HEK293 (cell line): ENCODE results near the gene CNIH1.

Source experiments
- BCL11A ChIP-seq: fragments of 450-650 bp; formaldehyde crosslinking; IDR thresholded peaks from 2 replicates; pipeline ENCODE4 v1.5.1; 2016; ENCODE audit warnings: low read depth, missing biosample characterization, missing genetic modification characterization
- KLF16 ChIP-seq: fragments of 450-650 bp; formaldehyde crosslinking; IDR thresholded peaks from 2 replicates; pipeline ENCODE4 v1.5.1; 2017; ENCODE audit warnings: missing biosample characterization, missing genetic modification characterization
- TF ChIP-seq, protein P1 (sequence below): fragments of 450-650 bp; formaldehyde crosslinking; IDR thresholded peaks from 2 replicates; pipeline ENCODE4 v1.5.1; 2016; ENCODE audit warnings: missing biosample characterization, missing genetic modification characterization
- TF ChIP-seq, protein P2 (sequence below): fragments of 450-650 bp; formaldehyde crosslinking; IDR thresholded peaks from 2 replicates; pipeline ENCODE4 v1.5.1; 2016; ENCODE audit warnings: missing biosample characterization, missing genetic modification characterization, borderline replicate concordance
- TF ChIP-seq, protein P3 (sequence below): fragments of 450-650 bp; formaldehyde crosslinking; IDR thresholded peaks from 2 replicates; pipeline ENCODE4 v1.5.1; 2017; ENCODE audit warnings: missing biosample characterization, missing genetic modification characterization
- TF ChIP-seq, protein P4 (sequence below): fragments of 450-650 bp; formaldehyde crosslinking; IDR thresholded peaks from 2 replicates; pipeline ENCODE4 v1.5.1; 2016; ENCODE audit warnings: missing biosample characterization, missing genetic modification characterization

DNA sequence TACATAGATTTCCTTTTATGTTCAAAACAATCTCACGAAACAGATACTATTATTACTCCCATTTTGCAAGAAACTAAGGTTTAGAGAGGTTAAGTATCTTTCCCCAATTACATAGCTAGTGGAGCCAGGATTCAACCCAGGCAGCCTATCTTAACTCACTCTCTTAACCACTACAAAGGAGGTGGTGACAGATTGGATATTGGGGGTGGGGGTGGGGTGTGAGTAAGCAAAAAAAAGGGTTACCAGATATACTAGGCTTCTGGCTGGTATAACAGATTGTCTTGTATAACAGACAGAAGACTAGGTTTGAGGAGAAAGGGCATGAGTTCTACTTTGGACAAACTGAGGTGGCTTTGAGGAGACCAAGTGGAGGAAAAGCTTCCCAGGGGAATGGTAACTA lies 45.5 kb upstream of the CNIH1 start:
- TF ChIP-seq, protein P1, sequence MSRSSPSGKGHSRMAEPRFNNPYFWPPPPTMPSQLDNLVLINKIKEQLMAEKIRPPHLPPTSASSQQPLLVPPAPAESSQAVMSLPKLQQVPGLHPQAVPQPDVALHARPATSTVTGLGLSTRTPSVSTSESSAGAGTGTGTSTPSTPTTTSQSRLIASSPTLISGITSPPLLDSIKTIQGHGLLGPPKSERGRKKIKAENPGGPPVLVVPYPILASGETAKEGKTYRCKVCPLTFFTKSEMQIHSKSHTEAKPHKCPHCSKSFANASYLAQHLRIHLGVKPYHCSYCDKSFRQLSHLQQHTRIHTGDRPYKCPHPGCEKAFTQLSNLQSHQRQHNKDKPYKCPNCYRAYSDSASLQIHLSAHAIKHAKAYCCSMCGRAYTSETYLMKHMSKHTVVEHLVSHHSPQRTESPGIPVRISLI (tag by site-specific recombination) = no peak
- TF ChIP-seq, protein P2, sequence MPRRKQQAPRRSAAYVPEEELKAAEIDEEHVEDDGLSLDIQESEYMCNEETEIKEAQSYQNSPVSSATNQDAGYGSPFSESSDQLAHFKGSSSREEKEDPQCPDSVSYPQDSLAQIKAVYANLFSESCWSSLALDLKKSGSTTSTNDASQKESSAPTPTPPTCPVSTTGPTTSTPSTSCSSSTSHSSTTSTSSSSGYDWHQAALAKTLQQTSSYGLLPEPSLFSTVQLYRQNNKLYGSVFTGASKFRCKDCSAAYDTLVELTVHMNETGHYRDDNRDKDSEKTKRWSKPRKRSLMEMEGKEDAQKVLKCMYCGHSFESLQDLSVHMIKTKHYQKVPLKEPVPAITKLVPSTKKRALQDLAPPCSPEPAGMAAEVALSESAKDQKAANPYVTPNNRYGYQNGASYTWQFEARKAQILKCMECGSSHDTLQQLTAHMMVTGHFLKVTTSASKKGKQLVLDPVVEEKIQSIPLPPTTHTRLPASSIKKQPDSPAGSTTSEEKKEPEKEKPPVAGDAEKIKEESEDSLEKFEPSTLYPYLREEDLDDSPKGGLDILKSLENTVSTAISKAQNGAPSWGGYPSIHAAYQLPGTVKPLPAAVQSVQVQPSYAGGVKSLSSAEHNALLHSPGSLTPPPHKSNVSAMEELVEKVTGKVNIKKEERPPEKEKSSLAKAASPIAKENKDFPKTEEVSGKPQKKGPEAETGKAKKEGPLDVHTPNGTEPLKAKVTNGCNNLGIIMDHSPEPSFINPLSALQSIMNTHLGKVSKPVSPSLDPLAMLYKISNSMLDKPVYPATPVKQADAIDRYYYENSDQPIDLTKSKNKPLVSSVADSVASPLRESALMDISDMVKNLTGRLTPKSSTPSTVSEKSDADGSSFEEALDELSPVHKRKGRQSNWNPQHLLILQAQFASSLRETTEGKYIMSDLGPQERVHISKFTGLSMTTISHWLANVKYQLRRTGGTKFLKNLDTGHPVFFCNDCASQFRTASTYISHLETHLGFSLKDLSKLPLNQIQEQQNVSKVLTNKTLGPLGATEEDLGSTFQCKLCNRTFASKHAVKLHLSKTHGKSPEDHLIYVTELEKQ (tag by site-specific recombination) = no peak
- TF ChIP-seq BCL11A (tag by site-specific recombination) = no peak
- no peak for TF ChIP-seq KLF16 (tag by site-specific recombination)
- TF ChIP-seq, protein P3, sequence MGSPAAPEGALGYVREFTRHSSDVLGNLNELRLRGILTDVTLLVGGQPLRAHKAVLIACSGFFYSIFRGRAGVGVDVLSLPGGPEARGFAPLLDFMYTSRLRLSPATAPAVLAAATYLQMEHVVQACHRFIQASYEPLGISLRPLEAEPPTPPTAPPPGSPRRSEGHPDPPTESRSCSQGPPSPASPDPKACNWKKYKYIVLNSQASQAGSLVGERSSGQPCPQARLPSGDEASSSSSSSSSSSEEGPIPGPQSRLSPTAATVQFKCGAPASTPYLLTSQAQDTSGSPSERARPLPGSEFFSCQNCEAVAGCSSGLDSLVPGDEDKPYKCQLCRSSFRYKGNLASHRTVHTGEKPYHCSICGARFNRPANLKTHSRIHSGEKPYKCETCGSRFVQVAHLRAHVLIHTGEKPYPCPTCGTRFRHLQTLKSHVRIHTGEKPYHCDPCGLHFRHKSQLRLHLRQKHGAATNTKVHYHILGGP (tag by site-specific recombination) = no peak
- TF ChIP-seq, protein P4, sequence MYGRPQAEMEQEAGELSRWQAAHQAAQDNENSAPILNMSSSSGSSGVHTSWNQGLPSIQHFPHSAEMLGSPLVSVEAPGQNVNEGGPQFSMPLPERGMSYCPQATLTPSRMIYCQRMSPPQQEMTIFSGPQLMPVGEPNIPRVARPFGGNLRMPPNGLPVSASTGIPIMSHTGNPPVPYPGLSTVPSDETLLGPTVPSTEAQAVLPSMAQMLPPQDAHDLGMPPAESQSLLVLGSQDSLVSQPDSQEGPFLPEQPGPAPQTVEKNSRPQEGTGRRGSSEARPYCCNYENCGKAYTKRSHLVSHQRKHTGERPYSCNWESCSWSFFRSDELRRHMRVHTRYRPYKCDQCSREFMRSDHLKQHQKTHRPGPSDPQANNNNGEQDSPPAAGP = no peak
